ENCODE results near the gene LAMA2.

Gene LAMA2

GRCh38 chr6:129543981-129544380 lies 661.0 kb downstream of the LAMA2 start:
- in situ Hi-C loops (cut with MboI; ENCODE audit: low sequenced_read_pairs): no loop called here

GRCh38 chr6:129544892-129545612 lies 662.1 kb downstream of the LAMA2 start:
- in situ Hi-C loops (cut with MboI; ENCODE audit: low sequenced_read_pairs): no loop called here

DNA sequence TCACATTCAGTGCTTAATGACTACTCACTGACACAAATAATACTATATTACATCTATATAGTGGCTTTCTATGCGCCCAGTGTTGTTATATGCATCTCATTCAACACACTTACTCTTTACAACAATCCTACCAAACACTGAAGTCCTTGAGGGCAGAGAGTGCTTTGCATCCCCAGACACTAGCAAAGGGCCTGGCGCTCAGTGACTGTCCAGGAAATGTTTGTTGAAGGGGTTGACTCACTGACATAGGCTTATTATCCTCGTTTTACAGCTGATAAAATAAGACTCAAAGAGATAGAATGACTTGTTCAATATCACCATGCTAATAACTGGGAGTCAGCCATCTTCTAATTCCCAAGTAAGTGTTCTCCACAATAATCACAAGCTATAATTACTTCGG lies 663.8 kb downstream of the LAMA2 start:
- in situ Hi-C loops (cut with MboI; ENCODE audit: low sequenced_read_pairs): no loop called here

DNA sequence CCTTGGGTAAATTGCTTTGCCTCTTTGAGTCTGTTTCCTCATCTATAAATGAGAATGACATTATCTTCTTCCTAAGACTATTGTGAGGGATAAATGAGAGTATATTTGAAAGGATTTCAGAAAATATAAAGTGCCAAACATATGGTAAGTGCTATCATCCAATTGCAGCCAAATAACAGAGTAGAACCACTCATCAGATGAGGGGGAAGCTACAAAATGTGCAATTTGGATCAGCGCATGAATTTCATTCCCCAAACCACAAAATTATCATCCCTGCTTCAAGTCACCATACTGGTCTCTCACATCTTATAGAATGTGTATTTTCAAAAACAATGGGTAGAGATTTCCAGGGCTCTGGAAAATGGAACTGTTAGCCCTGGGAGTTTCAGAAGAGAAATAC lies 668.5 kb downstream of the LAMA2 start:
- in situ Hi-C loops (cut with MboI; ENCODE audit: low sequenced_read_pairs): no loop called here

DNA sequence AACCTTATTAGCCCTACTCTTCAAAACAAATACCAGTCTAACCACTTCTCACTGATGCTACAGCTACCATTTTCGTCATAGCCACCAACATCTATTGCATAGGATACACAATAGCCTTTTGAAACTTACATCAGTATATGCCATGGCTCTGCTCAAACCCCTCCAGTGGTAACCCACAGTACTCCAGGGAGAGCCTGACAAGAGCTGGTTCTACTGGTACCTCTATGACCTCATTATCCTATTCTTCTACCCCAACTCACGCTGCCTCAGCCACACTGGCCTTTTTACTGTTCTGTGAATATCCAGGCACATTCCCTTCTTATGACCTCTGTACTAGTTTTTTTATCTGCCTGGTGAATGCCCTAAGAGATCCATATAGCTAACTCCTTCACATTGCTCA lies 669.5 kb downstream of the LAMA2 start:
- in situ Hi-C loops (cut with MboI; ENCODE audit: low sequenced_read_pairs): no loop called here

- in situ Hi-C loops (cut with MboI; ENCODE audit: low sequenced_read_pairs): no loop called here
Measured at GRCh38 chr6:129555206-129555832, 672.4 kb downstream of the LAMA2 start.

DNA sequence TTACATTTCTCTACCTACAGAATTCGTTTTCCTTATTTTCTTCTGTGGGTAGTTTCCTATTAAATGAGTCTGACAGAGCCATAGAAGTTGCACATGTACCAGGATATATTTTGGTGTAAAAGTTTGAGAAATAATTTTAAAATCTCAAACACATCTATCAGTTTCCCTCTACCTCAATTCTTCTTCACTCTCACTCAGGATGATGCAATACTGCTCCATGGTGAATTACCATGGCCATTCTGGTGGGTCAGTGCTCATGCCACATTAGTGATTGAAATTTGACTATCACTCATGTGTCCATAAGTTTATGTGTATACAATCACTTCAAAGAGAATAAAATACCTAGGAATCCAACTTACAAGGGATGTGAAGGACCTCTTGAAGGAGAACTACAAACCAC lies 675.3 kb downstream of the LAMA2 start:
- in situ Hi-C loops (cut with MboI; ENCODE audit: low sequenced_read_pairs): no loop called here

GRCh38 chr6:129565366-129565765 lies 682.4 kb downstream of the LAMA2 start:
- in situ Hi-C loops (cut with MboI; ENCODE audit: low sequenced_read_pairs): no loop called here

- in situ Hi-C loops (cut with MboI; ENCODE audit: low sequenced_read_pairs): no loop called here
Measured at GRCh38 chr6:129565811-129566210, 682.9 kb downstream of the LAMA2 start.

All from HL-60/S4 treated with phorbol 12-myristate 13-acetate at 8.2 ng/mL for 4 days and 3 days (cell line).